Smooth muscle cell (in vitro differentiated cells): ENCODE data around the gene ANGPTL7. TPM values are rescaled to one million over a fixed set of nuclear protein-coding genes. Genes with fewer than 3 reads are reported as not detected.

Source experiments
- DNase-seq: peaks from one replicate; lab custom pipeline; 2025; ENCODE audit not compliant: unreplicated experiment; lab: John Stamatoyannopoulos, UW
- H2AFZ ChIP-seq: fragments of 200-600 bp; sonication (generic); 2 replicates; pipeline ENCODE4 v1.6.0; 2016; ENCODE audit warnings: antibody characterized with exemption, low read depth, mild to moderate bottlenecking
- H3F3A ChIP-seq: fragments of 200-600 bp; sonication (generic); 2 replicates; pipeline ENCODE4 v1.6.0; 2017; ENCODE audit warnings: antibody characterized with exemption, low read depth
- H3K27ac ChIP-seq: fragments of 200-600 bp; sonication (generic); 2 replicates; pipeline ENCODE4 v1.5.1; 2016; ENCODE audit warnings: low read depth, mild to moderate bottlenecking
- H3K27me3 ChIP-seq: fragments of 200-600 bp; sonication (generic); 2 replicates; pipeline ENCODE4 v1.6.1; 2016; ENCODE audit warnings: low read depth, mild to moderate bottlenecking
- H3K36me3 ChIP-seq: fragments of 200-600 bp; sonication (generic); 2 replicates; pipeline ENCODE4 v1.5.1; 2016; ENCODE audit warnings: low read depth
- H3K4me1 ChIP-seq: fragments of 200-600 bp; sonication (generic); 2 replicates; pipeline ENCODE4 v1.5.1; 2016; ENCODE audit warnings: low read depth
- H3K4me2 ChIP-seq: fragments of 200-600 bp; sonication (generic); 2 replicates; pipeline ENCODE4 v1.6.0; 2016; ENCODE audit warnings: mild to moderate bottlenecking
- H3K4me3 ChIP-seq: fragments of 200-600 bp; sonication (generic); 2 replicates; pipeline ENCODE4 v1.5.1; 2016; ENCODE audit warnings: mild to moderate bottlenecking
- H3K79me2 ChIP-seq: fragments of 200-600 bp; sonication (generic); 2 replicates; pipeline ENCODE4 v1.6.0; 2016; ENCODE audit warnings: low read depth, mild to moderate bottlenecking
- H3K9ac ChIP-seq: fragments of 200-600 bp; sonication (generic); 2 replicates; pipeline ENCODE4 v1.6.0; 2016; ENCODE audit warnings: low read depth
- H3K9me3 ChIP-seq: fragments of 200-600 bp; sonication (generic); replicated peaks from 2 replicates; pipeline ENCODE4 v1.5.1; 2016; ENCODE audit warnings: low read depth
- H4K20me1 ChIP-seq: fragments of 200-600 bp; sonication (generic); 2 replicates; pipeline ENCODE4 v1.6.0; 2016; ENCODE audit warnings: low read depth
- CTCF ChIP-seq: fragments of 200-600 bp; sonication (generic); IDR thresholded peaks from 2 replicates; pipeline ENCODE4 v1.5.1; 2017; ENCODE audit warnings: borderline replicate concordance, mild to moderate bottlenecking, antibody characterized with exemption; ENCODE audit not compliant: insufficient read depth, poor library complexity, severe bottlenecking
- WGBS: methylation state at CpG from one replicate; pipeline ENCODE4 v1.1.7; 2016; ENCODE audit warnings: low lambda C conversion rate; 5-methylcytosine and 5-hydroxymethylcytosine counted together
- polyA plus RNA-seq: library from polyadenylated mRNA; unstranded; fragments of >200 nt; fragmentation: Nextera tagmentation; extraction: Ambion mirVana; gene quantifications from 2 replicates; pipeline ENCODE4 v1.2.1, GENCODE V29; 2016
- total RNA-seq: library from RNA; depleted of rRNA; stranded (reverse); fragments of >200 nt; gene quantifications from 2 replicates; pipeline ENCODE4 v1.2.3, GENCODE V29; 2014

Gene ANGPTL7
- total and polyA plus RNA-seq, 2 experiments from 2014 or later = 0.31 TPM; not detected in 1

- Histone ChIP-seq H3K9ac (no peak overlapping the region), H3K27me3 (no peaks in the 10 kb centered on the region), H3K4me1 (no peaks in the 10 kb centered on the region), H3F3A (no peaks in the 10 kb centered on the region), H2AFZ (no peak overlapping the region), H3K4me2 (no peak overlapping the region), H3K27ac (no peak overlapping the region), H3K79me2 (no peaks in the 10 kb centered on the region), H3K9me3 (no peaks in the 10 kb centered on the region), H4K20me1 (no peaks in the 10 kb centered on the region), H3K4me3 (no peak overlapping the region), H3K36me3 (peaks cover 36% of the 10 kb centered on the region)
- DNase-seq = no peak
- 100% methylated on average over 1 of the region's 1 CpG for WGBS
- TF ChIP-seq CTCF = no peak
These were observed 26.9 kb downstream of the ANGPTL7 start for GRCh38 chr1:11216074-11216473.

GRCh38 chr1:11227106-11228077 lies 38.2 kb downstream of the ANGPTL7 start:
- no peak overlapping the region for H3K9ac ChIP-seq
- no peaks in the 10 kb centered on the region for H3K4me1 ChIP-seq
- no peaks in the 10 kb centered on the region for H3F3A ChIP-seq
- no peak overlapping the region for H2AFZ ChIP-seq
- no peak overlapping the region for H3K27ac ChIP-seq
- DNase-seq = no peak
- no peak overlapping the region for H3K4me3 ChIP-seq
- no peak for TF ChIP-seq CTCF
- no peaks in the 10 kb centered on the region for H3K27me3 ChIP-seq
- H3K4me2 ChIP-seq = no peak overlapping the region
- H3K79me2 ChIP-seq = no peaks in the 10 kb centered on the region
- no peaks in the 10 kb centered on the region for H3K9me3 ChIP-seq
- WGBS = 90% methylated on average over 10 of the region's 10 CpGs
- H3K36me3 ChIP-seq = peaks cover 9% of the 10 kb centered on the region
- peaks cover 7% of the 10 kb centered on the region for H4K20me1 ChIP-seq

- Histone ChIP-seq H3K36me3 (peaks cover 13% of the 10 kb centered on the region), H3K4me1 (no peaks in the 10 kb centered on the region), H3K79me2 (no peaks in the 10 kb centered on the region), H3K4me2 (no peak overlapping the region), H4K20me1 (peaks cover 7% of the 10 kb centered on the region), H2AFZ (no peak overlapping the region), H3K27ac (no peak overlapping the region), H3K27me3 (no peaks in the 10 kb centered on the region), H3K9ac (no peak overlapping the region), H3F3A (no peaks in the 10 kb centered on the region), H3K4me3 (no peak overlapping the region), H3K9me3 (no peaks in the 10 kb centered on the region)
- WGBS = 97% methylated on average over 4 of the region's 4 CpGs
- DNase-seq = no peak
- no peak for TF ChIP-seq CTCF
These were observed 40.0 kb downstream of the ANGPTL7 start for GRCh38 chr1:11229203-11229602.

GRCh38 chr1:11233208-11233607 lies 44.1 kb downstream of the ANGPTL7 start:
- H3K9me3 ChIP-seq = no peaks in the 10 kb centered on the region
- peaks cover 18% of the 10 kb centered on the region for H3K36me3 ChIP-seq
- no peaks in the 10 kb centered on the region for H3K79me2 ChIP-seq
- 97% methylated on average over 2 of the region's 2 CpGs for WGBS
- H3K4me2 ChIP-seq = no peak overlapping the region
- DNase-seq = no peak
- no peaks in the 10 kb centered on the region for H3F3A ChIP-seq
- no peak overlapping the region for H3K9ac ChIP-seq
- H2AFZ ChIP-seq = no peak overlapping the region
- H3K4me1 ChIP-seq = no peaks in the 10 kb centered on the region
- no peaks in the 10 kb centered on the region for H3K27me3 ChIP-seq
- TF ChIP-seq CTCF = no peak
- H4K20me1 ChIP-seq = no peaks in the 10 kb centered on the region
- no peak overlapping the region for H3K27ac ChIP-seq
- no peak overlapping the region for H3K4me3 ChIP-seq
